Body of pancreas (tissue), 4 donors: ENCODE results near the gene DTHD1. TPM values are rescaled to one million over a fixed set of nuclear protein-coding genes. Genes with fewer than 3 reads are reported as not detected.

Experiments used
- ATAC-seq: fragments of 150-250 bp; one replicate; pipeline ENCODE4 v1.9.1; 2016
- DNase-seq, 4 donors: peaks; one replicate each; pipeline ENCODE4 v3.0.0-alpha.2; 2019
- H3K27ac ChIP-seq, 4 donors: fragments of 200-600 bp; sonication (generic); 1 replicate in 3 of 4; 2 replicates in 1 of 4; pipeline versions ENCODE4 v1.5.1 to v1.6.1; 2016 to 2019; ENCODE audit warnings: mild to moderate bottlenecking in 1 of 4, mixed read lengths in 1 of 4, moderate library complexity in 1 of 4
- H3K27me3 ChIP-seq, 2 donors: fragments of 200-600 bp; sonication (generic); one replicate each; pipeline ENCODE4 v1.6.0; 2016; ENCODE audit warnings: mild to moderate bottlenecking in 1 of 2
- H3K36me3 ChIP-seq, 2 donors: fragments of 200-600 bp; sonication (generic); replicated peaks in 1 of 2; 2 replicates each; pipeline ENCODE4 v1.5.1; 2016; ENCODE audit warnings: low read depth in 2 of 2; ENCODE audit not compliant: insufficient read depth in 1 of 2
- H3K4me1 ChIP-seq: fragments of 200-600 bp; sonication (generic); one replicate; pipeline ENCODE4 v1.6.0; 2016
- H3K4me3 ChIP-seq, 2 donors: fragments of 200-600 bp; sonication (generic); 1 replicate in 1 of 2; 2 replicates in 1 of 2; pipeline ENCODE4 v1.5.1; 2016 to 2019
- H3K9me3 ChIP-seq, 3 donors: fragments of 200-600 bp; sonication (generic); 1 replicate in 2 of 3; 2 replicates in 1 of 3; pipeline ENCODE4 v1.5.1; 2016
- POLR2A ChIP-seq, 3 donors: fragments of 450-650 bp; IDR thresholded peaks; one replicate each; pipeline ENCODE4 v1.6.1; 2016; ENCODE audit warnings: antibody characterized with exemption in 3 of 3, mild to moderate bottlenecking in 2 of 3
- WGBS, 2 donors: methylation state at CpG; one replicate each; pipeline ENCODE4 v1.1.5; 2017; 5-methylcytosine and 5-hydroxymethylcytosine counted together
- intact Hi-C: fragments of 100-400 bp; cut with DNase I; formaldehyde crosslinking; loops from one replicate; pipeline ENCODE4 v1.15.1; 2023
- total RNA-seq, 2 donors: library from RNA; depleted of rRNA; stranded (reverse); fragments of >200 nt; gene quantifications; one replicate each; pipeline ENCODE4 v1.1.0, GENCODE V29; 2016
- TF ChIP-seq, protein P1 (sequence below), 7 experiments: fragments of 450-650 bp in 4 of 7; fragments of 200-600 bp in 3 of 7; sonication (generic) in 3 of 7; IDR thresholded peaks; one replicate each; pipeline ENCODE4 v1.5.1; 2016 to 2019; ENCODE audit warnings: antibody characterized with exemption in 7 of 7

The DTHD1 gene
- total RNA-seq, 2 donors from 2014 or later: under 0.01 TPM; not detected in 1

DNA sequence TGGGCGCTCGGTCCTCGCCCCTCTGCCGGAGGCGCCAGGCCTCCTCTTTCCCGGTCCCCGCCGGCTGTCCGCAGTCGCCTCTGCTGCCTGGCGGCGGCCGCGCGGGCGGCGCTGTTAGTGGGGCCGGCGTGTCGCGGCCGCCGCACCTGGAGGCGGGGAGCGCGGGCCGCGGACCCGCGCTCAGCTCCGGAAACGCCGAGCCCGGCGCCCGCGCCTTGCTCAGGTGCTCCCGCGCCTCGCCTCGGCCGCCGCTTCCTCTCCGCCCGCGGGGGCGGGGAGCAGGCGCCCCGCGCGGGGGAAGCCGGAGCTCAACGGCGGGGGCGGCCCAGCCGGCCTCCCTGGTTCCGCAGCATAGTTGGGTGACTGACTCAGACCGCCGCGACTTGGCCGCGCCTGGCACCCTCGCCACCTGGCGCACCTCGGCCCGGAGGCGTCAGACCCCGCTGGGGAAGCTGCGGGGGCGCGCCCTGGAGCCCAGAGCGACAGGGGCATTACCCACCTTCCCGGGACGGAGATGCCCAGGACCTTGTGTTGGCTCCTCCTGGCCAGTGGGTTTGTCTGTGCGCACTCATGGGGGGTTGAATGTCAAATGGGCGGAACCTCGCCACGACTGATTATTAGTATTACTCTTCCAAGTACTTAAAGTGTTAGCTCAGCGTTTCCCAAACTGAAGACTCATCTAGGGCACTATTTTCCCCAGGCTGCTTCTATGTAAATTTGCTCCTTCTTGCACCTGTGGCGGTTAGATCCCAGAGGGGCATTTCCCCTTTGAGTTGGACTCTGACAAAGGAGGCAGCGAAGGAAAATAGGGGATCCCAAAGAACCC is 36.9 kb upstream of the DTHD1 start, which contains the start of gene ARAP2:
ARAP2 (minus strand) TSS at position 258 of the 826 bp plus-strand sequence. CDS start 15,028 bp downstream, outside the sequence.
- DNase-seq (peak; percentile 73 to 83 (median 77)), ATAC-seq (peak; percentile 87)
- Histone ChIP-seq H3K27me3 (no peaks in the 10 kb centered on the region), H3K4me3 (peak within 1 kb of the TSS; percentile 74 to 77), H3K27ac (peak within 1 kb of the TSS; percentile 74 to 97 (median 90)), H3K36me3 (no peaks in the 10 kb centered on the region), H3K4me1 (peaks cover 25% of the 10 kb centered on the region), H3K9me3 (no peaks in the 10 kb centered on the region)
- intact Hi-C loops: no loop called here
- 3 to 15% methylated on average over 6 to 30 of the region's 81 CpGs for WGBS, 2 donors
- TF ChIP-seq, protein P1, sequence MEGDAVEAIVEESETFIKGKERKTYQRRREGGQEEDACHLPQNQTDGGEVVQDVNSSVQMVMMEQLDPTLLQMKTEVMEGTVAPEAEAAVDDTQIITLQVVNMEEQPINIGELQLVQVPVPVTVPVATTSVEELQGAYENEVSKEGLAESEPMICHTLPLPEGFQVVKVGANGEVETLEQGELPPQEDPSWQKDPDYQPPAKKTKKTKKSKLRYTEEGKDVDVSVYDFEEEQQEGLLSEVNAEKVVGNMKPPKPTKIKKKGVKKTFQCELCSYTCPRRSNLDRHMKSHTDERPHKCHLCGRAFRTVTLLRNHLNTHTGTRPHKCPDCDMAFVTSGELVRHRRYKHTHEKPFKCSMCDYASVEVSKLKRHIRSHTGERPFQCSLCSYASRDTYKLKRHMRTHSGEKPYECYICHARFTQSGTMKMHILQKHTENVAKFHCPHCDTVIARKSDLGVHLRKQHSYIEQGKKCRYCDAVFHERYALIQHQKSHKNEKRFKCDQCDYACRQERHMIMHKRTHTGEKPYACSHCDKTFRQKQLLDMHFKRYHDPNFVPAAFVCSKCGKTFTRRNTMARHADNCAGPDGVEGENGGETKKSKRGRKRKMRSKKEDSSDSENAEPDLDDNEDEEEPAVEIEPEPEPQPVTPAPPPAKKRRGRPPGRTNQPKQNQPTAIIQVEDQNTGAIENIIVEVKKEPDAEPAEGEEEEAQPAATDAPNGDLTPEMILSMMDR (IDR thresholded peaks at IDR 0.05): peak in 1 of 7 experiments; percentile 28
- TF ChIP-seq POLR2A (IDR thresholded peaks at IDR 0.05): peak; percentile 62 to 76 (median 72)

DNA sequence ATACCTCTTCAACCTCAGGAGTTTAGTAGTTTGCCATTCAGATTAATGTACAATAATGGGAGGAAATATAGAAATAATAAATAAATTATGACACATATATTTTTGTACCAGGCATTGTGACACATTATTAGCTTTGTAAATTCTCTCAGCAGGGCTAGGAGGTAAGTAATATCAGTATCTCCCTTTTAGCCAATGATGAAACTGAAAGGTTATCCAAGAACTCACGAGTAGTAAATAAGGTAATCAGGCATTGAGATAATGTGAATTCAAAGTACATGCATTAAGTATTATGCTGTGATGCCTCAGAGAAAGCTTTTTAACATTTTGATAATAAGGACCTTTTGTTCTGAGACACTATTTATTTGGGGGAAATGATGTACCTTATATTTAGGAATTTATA is 31.8 kb upstream of the DTHD1 start:
- no peak for DNase-seq
- WGBS, 2 donors: 27 to 37% methylated on average over 1 of the region's 1 CpG

GRCh38 chr4:36251983-36252382 is 29.4 kb upstream of the DTHD1 start:
- intact Hi-C loops: no loop called here
- no peak for DNase-seq
- 73 to 83% methylated on average over 2 of the region's 2 CpGs for whole genome bisulfite sequencing, 2 donors

More for the DNA sequence above, 31.8 kb upstream of the DTHD1 start:
- TF ChIP-seq, protein P1 (IDR thresholded peaks at IDR 0.05): no peak
- no peak for TF ChIP-seq POLR2A (IDR thresholded peaks at IDR 0.05)
- Histone ChIP-seq H3K27me3 (no peaks in the 10 kb centered on the region), H3K36me3 (no peaks in the 10 kb centered on the region), H3K4me1 (no peaks in the 10 kb centered on the region), H3K9me3 (no peaks in the 10 kb centered on the region), H3K27ac (no peak overlapping the region), H3K4me3 (no peak overlapping the region)
- ATAC-seq: no peak
- intact Hi-C loops: no loop called here

GRCh38 chr4:36254371-36254770 is 27.0 kb upstream of the DTHD1 start:
- Histone ChIP-seq H3K36me3 (no peaks in the 10 kb centered on the region), H3K4me3 (no peak overlapping the region), H3K9me3 (no peaks in the 10 kb centered on the region), H3K4me1 (no peaks in the 10 kb centered on the region), H3K27ac (no peak overlapping the region), H3K27me3 (no peaks in the 10 kb centered on the region)
- TF ChIP-seq, protein P1 (IDR thresholded peaks at IDR 0.05): no peak
- TF ChIP-seq POLR2A (IDR thresholded peaks at IDR 0.05): no peak
- ATAC-seq: no peak
- DNase-seq: no peak
- 70 to 85% methylated on average over 2 of the region's 2 CpGs for WGBS, 2 donors
- intact Hi-C loops: no loop called here

More at GRCh38 chr4:36251983-36252382, 29.4 kb upstream of the DTHD1 start:
- Histone ChIP-seq H3K27me3 (no peaks in the 10 kb centered on the region), H3K9me3 (no peaks in the 10 kb centered on the region), H3K36me3 (no peaks in the 10 kb centered on the region), H3K4me3 (no peak overlapping the region), H3K27ac (no peak overlapping the region), H3K4me1 (no peaks in the 10 kb centered on the region)
- TF ChIP-seq, protein P1 (IDR thresholded peaks at IDR 0.05): no peak
- no peak for TF ChIP-seq POLR2A (IDR thresholded peaks at IDR 0.05)
- no peak for ATAC-seq
